SK-N-SH (cell line): ENCODE results near the gene MORN5. TPM values are rescaled to one million over a fixed set of nuclear protein-coding genes. Genes with fewer than 3 reads are reported as not detected.

Experiments
- CTCF ChIA-PET: fragments of 300-600, 350-600 bp; formaldehyde crosslinking; extraction: SDS; loops from one replicate; lab custom pipeline; 2021; lab: Yijun Ruan, JAX
- POLR2A ChIA-PET: fragments of 350-600 bp; sonication (Branson Sonifier 250); formaldehyde crosslinking; extraction: SDS; loops from one replicate; lab custom pipeline; 2020; ENCODE audit warnings: antibody characterized with exemption, inconsistent platforms; lab: Yijun Ruan, JAX
- DNase-seq: peaks from one replicate; pipeline ENCODE4 v3.0.0; 2012
- H2AFZ ChIP-seq: fragments of 200-600 bp; sonication (generic); 2 replicates; pipeline ENCODE4 v1.8.1; 2016; ENCODE audit warnings: antibody characterized with exemption, mild to moderate bottlenecking, low read depth
- H3F3A ChIP-seq: fragments of 200-600 bp; sonication (generic); replicated peaks from 2 replicates; pipeline ENCODE3; 2016; ENCODE audit warnings: antibody characterized with exemption, mild to moderate bottlenecking; ENCODE audit not compliant: insufficient read depth
- H3K27ac ChIP-seq, 2 experiments: fragments of 200-500 bp in 1 of 2; fragments of 200-600 bp in 1 of 2; sonication (Bioruptor generic) in 1 of 2; sonication (generic), shearing (Covaris generic) in 1 of 2; 2 replicates each; pipeline versions ENCODE4 v1.5.1 to v1.6.1; 2014 to 2016; ENCODE audit warnings: low read depth in 2 of 2, inconsistent platforms in 1 of 2, low read length in 1 of 2, mild to moderate bottlenecking in 1 of 2, mixed read lengths in 1 of 2
- H3K27me3 ChIP-seq: fragments of 200-600 bp; sonication (generic), shearing (Covaris generic); 2 replicates; pipeline ENCODE4 v1.6.1; 2016; ENCODE audit warnings: mixed run types; ENCODE audit not compliant: insufficient read depth
- H3K36me3 ChIP-seq, 2 experiments: fragments of 200-500 bp in 1 of 2; fragments of 200-600 bp in 1 of 2; sonication (Bioruptor generic) in 1 of 2; sonication (generic) in 1 of 2; replicated peaks in 1 of 2; 2 replicates each; pipeline versions ENCODE3 to v1.5.1; 2014 to 2016; ENCODE audit warnings: low read length in 1 of 2, mild to moderate bottlenecking in 1 of 2; ENCODE audit not compliant: insufficient read depth in 2 of 2, control insufficient read depth in 1 of 2
- H3K4me1 ChIP-seq, 2 experiments: fragments of 200-500 bp in 1 of 2; fragments of 200-600 bp in 1 of 2; sonication (Bioruptor generic) in 1 of 2; sonication (generic), shearing (Covaris generic) in 1 of 2; 2 replicates each; pipeline versions ENCODE4 v1.5.1 to v1.6.1; 2014 to 2016; ENCODE audit warnings: low read depth in 1 of 2, low read length in 1 of 2, mixed run types in 1 of 2; ENCODE audit not compliant: insufficient read depth in 2 of 2, control insufficient read depth in 1 of 2
- H3K4me2 ChIP-seq: fragments of 200-600 bp; sonication (generic), shearing (Covaris generic); 2 replicates; pipeline ENCODE4 v1.6.1; 2017; ENCODE audit warnings: mixed run types
- H3K4me3 ChIP-seq, 2 experiments: fragments of 200-500 bp in 1 of 2; fragments of 200-600 bp in 1 of 2; sonication (Bioruptor generic) in 1 of 2; sonication (generic), shearing (Covaris generic) in 1 of 2; 2 replicates each; pipeline versions ENCODE4 v1.5.1 to v1.8.1; 2014 to 2016; ENCODE audit warnings: low read depth in 2 of 2, inconsistent platforms in 1 of 2, low read length in 1 of 2, mild to moderate bottlenecking in 1 of 2, mixed read lengths in 1 of 2, moderate library complexity in 1 of 2
- H3K79me2 ChIP-seq: fragments of 200-600 bp; sonication (generic); 2 replicates; pipeline ENCODE4 v1.8.1; 2017; ENCODE audit warnings: mild to moderate bottlenecking; ENCODE audit not compliant: insufficient read depth
- H3K9ac ChIP-seq: fragments of 200-600 bp; sonication (generic); 2 replicates; pipeline ENCODE4 v1.6.1; 2017; ENCODE audit warnings: mixed run types
- H3K9me2 ChIP-seq: fragments of 200-600 bp; sonication (generic); 2 replicates; pipeline ENCODE4 v1.6.1; 2017; ENCODE audit warnings: mixed run types
- H3K9me3 ChIP-seq: fragments of 200-600 bp; sonication (generic); 2 replicates; pipeline ENCODE4 v1.6.1; 2017; ENCODE audit warnings: mixed run types, mild to moderate bottlenecking, moderate library complexity
- H4K20me1 ChIP-seq: fragments of 200-600 bp; sonication (generic); 2 replicates; pipeline ENCODE4 v1.6.1; 2017; ENCODE audit warnings: mild to moderate bottlenecking, mixed run types; ENCODE audit not compliant: insufficient read depth
- CHD2 ChIP-seq: fragments of 150-350 bp; IDR thresholded peaks from 2 replicates; pipeline ENCODE4 v1.6.1; 2018; ENCODE audit warnings: low read length; ENCODE audit not compliant: partially characterized antibody
- ELF1 ChIP-seq: IDR thresholded peaks from 2 replicates; pipeline ENCODE4 v1.4.0; 2012
- EZH2phosphoT487 ChIP-seq: fragments of 200-600 bp; sonication (generic); IDR thresholded peaks from 2 replicates; pipeline ENCODE4 v1.6.1; 2017; ENCODE audit warnings: low read depth, mixed run types, mild to moderate bottlenecking, antibody characterized with exemption, moderate library complexity, borderline replicate concordance
- FOSL2 ChIP-seq: IDR thresholded peaks from 2 replicates; pipeline ENCODE4 v1.4.0; 2012; ENCODE audit warnings: low read depth, mild to moderate bottlenecking, moderate library complexity, borderline replicate concordance
- FOXJ3 ChIP-seq: sonication (generic); formaldehyde crosslinking; IDR thresholded peaks from 2 replicates; pipeline ENCODE4 v1.5.1; 2020; ENCODE audit warnings: mild to moderate bottlenecking, missing genetic modification reagents
- FOXM1 ChIP-seq: IDR thresholded peaks from 2 replicates; pipeline ENCODE4 v1.4.0; 2012; ENCODE audit warnings: low read depth, mild to moderate bottlenecking
- GABPA ChIP-seq: IDR thresholded peaks from 2 replicates; pipeline ENCODE4 v1.4.0; 2012; ENCODE audit warnings: low read depth, mild to moderate bottlenecking
- GATA2 ChIP-seq: sonication (generic); formaldehyde crosslinking; IDR thresholded peaks from 2 replicates; pipeline ENCODE4 v1.5.0; 2020; ENCODE audit warnings: mild to moderate bottlenecking, missing genetic modification reagents
- IRF3 ChIP-seq: fragments of 150-350 bp; IDR thresholded peaks from 2 replicates; pipeline ENCODE4 v1.6.1; 2016; ENCODE audit warnings: mild to moderate bottlenecking, low read depth, low read length
- MEF2A ChIP-seq: IDR thresholded peaks from 2 replicates; pipeline ENCODE4 v1.4.0; 2012; ENCODE audit warnings: low read depth, borderline replicate concordance
- MXI1 ChIP-seq: IDR thresholded peaks from 2 replicates; pipeline ENCODE4 v1.6.1; 2012; ENCODE audit warnings: mild to moderate bottlenecking, low read depth, low read length, improper control_type of control experiment
- NFIC ChIP-seq: IDR thresholded peaks from 2 replicates; pipeline ENCODE4 v1.4.0; 2012; ENCODE audit warnings: borderline replicate concordance
- NRF1 ChIP-seq: IDR thresholded peaks from 2 replicates; pipeline ENCODE4 v1.6.1; 2012; ENCODE audit warnings: low read depth, mild to moderate bottlenecking, low read length
- PBX3 ChIP-seq: IDR thresholded peaks from 2 replicates; pipeline ENCODE4; 2012
- RAD21 ChIP-seq: IDR thresholded peaks from 2 replicates; pipeline ENCODE4 v1.6.1; 2012; ENCODE audit warnings: mild to moderate bottlenecking, low read length
- RCOR1 ChIP-seq: fragments of 150-350 bp; IDR thresholded peaks from 2 replicates; pipeline ENCODE4 v1.6.1; 2017; ENCODE audit warnings: antibody characterized with exemption, low read length
- RFX5 ChIP-seq: IDR thresholded peaks from 2 replicates; pipeline ENCODE4 v1.6.1; 2012; ENCODE audit warnings: mild to moderate bottlenecking, improper control_type of control experiment, low read length
- TCF12 ChIP-seq: IDR thresholded peaks from 2 replicates; pipeline ENCODE4 v1.4.0; 2012
- TEAD4 ChIP-seq: IDR thresholded peaks from 2 replicates; pipeline ENCODE4 v1.4.0; 2012; ENCODE audit warnings: mild to moderate bottlenecking, borderline replicate concordance; ENCODE audit not compliant: insufficient read depth
- USF1 ChIP-seq: IDR thresholded peaks from 2 replicates; pipeline ENCODE4 v1.4.0; 2012; ENCODE audit warnings: low read depth, borderline replicate concordance
- WGBS: methylation state at CpG from one replicate; pipeline ENCODE4 v1.1.6; 2017; ENCODE audit warnings: low lambda C conversion rate; 5-methylcytosine and 5-hydroxymethylcytosine counted together
- polyA plus RNA-seq, 3 experiments: library from polyadenylated mRNA; depleted of rRNA; stranded (reverse); fragments of >200 nt; gene quantifications; 2 replicates each; pipeline ENCODE4 v1.2.3, GENCODE V29; 2012

The MORN5 gene
- polyA plus RNA-seq, 1 of the 3 experiments (the other 2 are of a cell fraction), result not detected

GRCh38 chr9:122236681-122237080 lies 77.0 kb downstream of the MORN5 start (continued):
- no peak for TF ChIP-seq PBX3
- TF ChIP-seq RAD21, result no peak
- TF ChIP-seq FOXJ3 (CRISPR knock-in tag), result no peak
- no peak for TF ChIP-seq CHD2
- TF ChIP-seq, all 33 proteins: peak for 0

- Histone ChIP-seq H3K27ac (no peak overlapping the region), H3K4me3 (no peak overlapping the region), H4K20me1 (no peaks in the 10 kb centered on the region), H3K9me2 (no peaks in the 10 kb centered on the region), H3K79me2 (no peaks in the 10 kb centered on the region), H3K9ac (no peak overlapping the region), H3K36me3 (peaks cover 46 to 50% of the 10 kb centered on the region in 2 experiments), H3K4me1 (no peaks in the 10 kb centered on the region), H3K4me2 (no peak overlapping the region), H3F3A (no peaks in the 10 kb centered on the region), H2AFZ (no peak overlapping the region), H3K9me3 (no peaks in the 10 kb centered on the region), H3K27me3 (peaks cover under 1% of the 10 kb centered on the region; the same call in 1 of the 2 replicates)
- WGBS, result 96% methylated on average over 5 of the region's 5 CpGs
- ChIA-PET POLR2A (no interaction called here), CTCF (interaction anchor here (1.0 to 1.5 kb wide), 2 partner anchors 20 to 115 kb away, joined by 3 read pairs; no protein-coding TSS in a partner anchor)
- no peak for DNase-seq
- TF ChIP-seq USF1 (no peak), TEAD4 (no peak)
Observed at GRCh38 chr9:122239722-122240121, 80.0 kb downstream of the MORN5 start.

GRCh38 chr9:122244349-122244748 lies 84.6 kb downstream of the MORN5 start:
- H3K9ac ChIP-seq, result no peak overlapping the region
- POLR2A ChIA-PET, result no interaction called here
- no peaks in the 10 kb centered on the region for H3K79me2 ChIP-seq
- CTCF ChIA-PET, result no interaction called here
- no peaks in the 10 kb centered on the region for H3K27me3 ChIP-seq
- H3K4me3 ChIP-seq, result no peak overlapping the region
- DNase-seq, result no peak
- H3K9me3 ChIP-seq, result no peaks in the 10 kb centered on the region
- no peaks in the 10 kb centered on the region; the same call in 1 of the 2 replicates for H4K20me1 ChIP-seq
- no peaks in the 10 kb centered on the region for H3F3A ChIP-seq
- no peak overlapping the region for H3K4me2 ChIP-seq
- no peak overlapping the region for H3K27ac ChIP-seq
- 94% methylated on average over 3 of the region's 3 CpGs for WGBS
- TF ChIP-seq NRF1 (no peak), USF1 (no peak), MXI1 (no peak), FOXM1 (no peak), ELF1 (no peak), EZH2phosphoT487 (no peak), TEAD4 (no peak), GATA2 (CRISPR knock-in tag) (no peak), FOSL2 (no peak), RCOR1 (no peak), CHD2 (no peak), TCF12 (no peak), RFX5 (no peak), NFIC (no peak), FOXJ3 (CRISPR knock-in tag) (no peak), RAD21 (no peak), IRF3 (no peak), MEF2A (no peak), GABPA (no peak)
- no peaks in the 10 kb centered on the region for H3K4me1 ChIP-seq
- H3K9me2 ChIP-seq, result no peaks in the 10 kb centered on the region
- no peak overlapping the region for H2AFZ ChIP-seq
- H3K36me3 ChIP-seq, result peaks cover 75 to 82% of the 10 kb centered on the region in 2 experiments
